Middle frontal gyrus (tissue), 1 donor: ENCODE data around the gene AHRR.
"Not testable (repeated sequence)": the region's sequence is repeated elsewhere in the genome, so short reads cannot be mapped to it uniquely, and the experiment has no call there.

Experiments
- DNase-seq: peaks from one replicate; pipeline ENCODE4 v3.0.0-alpha.2; 2015; ENCODE audit warnings: low spot score; ENCODE audit errors: extremely low spot score

The AHRR gene

DNA sequence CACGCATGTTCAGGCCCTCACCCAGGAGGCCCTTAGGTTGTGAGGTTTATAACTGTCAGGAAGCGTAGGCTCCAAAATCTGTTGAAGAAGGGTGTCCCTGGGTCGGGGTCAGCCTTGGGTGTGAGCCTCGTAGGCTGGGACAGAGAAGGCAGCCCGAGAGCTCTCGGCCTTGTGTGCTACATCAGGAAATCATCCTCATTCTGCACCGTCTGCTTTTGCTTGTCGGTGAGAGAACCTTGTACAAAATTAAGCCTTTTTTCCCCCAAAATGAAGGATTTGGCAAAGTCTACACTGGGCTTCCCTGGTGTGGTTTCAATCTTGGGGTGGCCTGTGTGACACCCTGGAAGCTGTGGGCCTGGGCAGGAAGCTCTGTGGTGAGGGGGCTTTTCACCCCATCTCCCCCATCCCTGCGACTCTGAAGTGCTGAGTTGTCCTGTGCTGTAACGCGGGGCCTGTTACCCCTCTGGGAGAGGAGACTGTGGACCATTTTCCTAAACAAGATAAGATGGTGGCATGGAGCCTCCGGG lies 55.3 kb downstream of the AHRR start:
- no peak for DNase-seq

DNA sequence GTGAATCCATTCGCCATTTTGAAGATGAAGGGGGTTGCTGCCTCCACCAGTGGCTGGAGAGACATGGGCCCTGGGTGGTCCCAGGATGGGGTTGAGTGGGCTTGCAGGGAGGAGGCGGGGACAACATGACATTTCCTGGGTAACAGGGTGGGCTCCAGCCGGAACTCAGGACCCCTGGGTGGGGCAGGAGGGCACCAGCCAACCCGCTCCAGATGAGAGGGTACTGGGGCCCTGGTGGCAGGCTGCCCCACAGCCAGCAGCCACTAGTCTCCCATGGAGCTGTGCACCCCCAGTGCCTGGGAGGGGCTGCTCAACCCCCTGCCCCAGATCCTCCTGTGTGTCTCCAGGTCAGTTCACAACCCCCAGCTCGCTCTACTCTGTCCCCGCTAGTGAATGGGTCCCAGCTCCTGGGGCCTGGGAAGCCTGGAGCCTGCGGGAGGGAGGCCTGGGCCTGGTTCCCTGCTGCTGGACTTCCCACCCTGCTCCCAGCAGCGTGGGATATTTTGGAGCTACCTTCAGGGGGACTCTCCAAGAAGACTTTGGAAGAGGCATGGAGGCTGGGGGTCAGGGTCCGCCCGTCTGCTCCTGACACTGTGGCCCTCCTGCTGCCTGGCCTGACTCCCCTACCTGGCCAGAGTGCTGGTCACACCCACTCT lies 55.9 kb downstream of the AHRR start:
- DNase-seq: no peak

DNA sequence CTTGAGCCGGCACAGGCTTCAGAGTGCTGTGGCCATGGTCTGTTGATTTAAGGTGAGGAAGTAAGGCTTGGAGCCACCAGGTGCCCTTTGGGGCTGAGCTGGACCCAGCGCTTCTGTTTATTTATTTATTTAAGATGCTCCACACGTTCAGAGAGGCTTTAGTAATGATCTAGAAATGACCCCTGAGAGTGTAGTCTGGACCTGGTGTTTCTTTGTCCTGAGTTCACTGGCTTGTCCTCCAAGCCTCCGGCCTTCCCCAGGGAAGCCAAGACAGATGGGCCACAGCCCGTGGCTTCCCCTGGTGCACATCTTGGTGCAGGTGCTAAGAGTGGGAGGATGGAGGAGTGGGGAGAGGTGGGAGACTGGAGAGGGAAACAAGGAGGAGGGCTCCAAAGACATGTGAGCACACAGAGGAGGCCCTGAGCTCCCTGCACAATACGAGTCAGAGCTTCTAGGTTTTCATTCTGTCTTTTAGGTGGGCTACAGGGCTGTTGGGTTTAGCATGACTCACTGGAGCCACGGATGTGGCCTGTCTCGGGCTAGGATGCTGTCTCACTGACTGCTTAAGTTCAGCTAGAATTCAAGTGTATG lies 56.9 kb downstream of the AHRR start:
- no peak for DNase-seq

DNA sequence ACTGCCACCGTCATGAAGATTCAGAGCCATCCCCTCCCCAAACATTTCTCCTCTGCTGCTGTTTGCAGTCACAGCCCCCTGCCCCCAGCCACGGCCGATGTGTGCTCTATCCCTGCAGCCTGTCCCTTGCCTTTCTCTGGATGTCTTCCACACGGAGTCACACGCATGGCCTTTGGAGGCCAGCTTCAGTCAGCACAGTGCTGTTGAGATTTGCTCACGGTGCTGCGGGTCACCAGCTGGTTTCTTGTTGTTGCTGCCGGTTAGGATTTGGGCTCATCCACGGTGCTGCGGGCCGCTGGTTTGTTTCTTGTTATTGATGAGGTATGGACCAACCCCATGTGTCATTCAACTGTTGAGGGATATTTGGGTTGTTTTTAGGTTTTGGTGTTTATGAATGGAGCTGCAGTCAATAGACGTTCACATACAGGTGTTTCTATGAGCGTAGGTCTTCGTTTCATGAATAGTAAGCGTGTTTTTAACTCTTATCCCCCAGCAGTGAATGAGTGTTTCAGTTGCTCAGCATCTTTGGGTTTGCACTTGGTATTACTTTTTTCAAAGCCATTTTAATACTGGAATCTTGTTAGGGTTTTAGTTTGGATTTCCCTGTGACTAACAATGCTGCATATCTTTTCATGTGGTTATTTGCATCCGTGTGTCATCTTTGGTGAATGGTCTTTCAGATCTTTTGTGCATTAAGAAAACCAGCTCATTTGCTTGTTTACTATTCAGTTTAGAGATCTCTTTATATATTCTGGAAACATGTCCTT lies 57.6 kb downstream of the AHRR start:
- DNase-seq: no peak

DNA sequence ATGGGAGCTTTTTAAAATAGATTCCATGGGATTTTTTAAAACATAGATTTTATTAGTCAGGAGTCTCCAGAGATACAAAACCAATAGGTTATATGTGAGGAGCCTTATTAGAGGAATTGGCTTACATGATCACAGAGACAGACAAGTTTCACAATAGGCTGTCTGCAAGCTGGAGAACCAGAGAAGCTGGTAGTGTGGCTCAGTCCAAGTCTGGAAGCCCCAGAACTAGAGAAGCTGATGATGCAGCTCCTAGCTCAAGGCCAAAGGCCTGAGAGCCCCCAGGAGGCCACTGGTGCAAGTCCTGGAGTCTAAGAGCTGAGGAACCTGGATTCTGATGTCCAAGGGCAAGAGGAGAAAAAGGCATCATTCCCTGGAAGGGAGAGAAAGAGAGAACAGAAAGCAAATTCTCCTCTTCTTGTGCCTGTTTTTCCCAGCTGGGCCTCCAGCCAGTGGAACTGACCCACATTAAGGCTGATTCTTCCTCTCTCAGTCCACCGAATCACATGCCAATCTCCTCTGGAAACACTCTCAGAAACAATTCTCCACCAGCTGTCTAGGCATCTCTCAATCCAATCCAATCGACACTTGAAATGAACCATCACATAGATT lies 59.3 kb downstream of the AHRR start:
- DNase-seq: no peak

DNA sequence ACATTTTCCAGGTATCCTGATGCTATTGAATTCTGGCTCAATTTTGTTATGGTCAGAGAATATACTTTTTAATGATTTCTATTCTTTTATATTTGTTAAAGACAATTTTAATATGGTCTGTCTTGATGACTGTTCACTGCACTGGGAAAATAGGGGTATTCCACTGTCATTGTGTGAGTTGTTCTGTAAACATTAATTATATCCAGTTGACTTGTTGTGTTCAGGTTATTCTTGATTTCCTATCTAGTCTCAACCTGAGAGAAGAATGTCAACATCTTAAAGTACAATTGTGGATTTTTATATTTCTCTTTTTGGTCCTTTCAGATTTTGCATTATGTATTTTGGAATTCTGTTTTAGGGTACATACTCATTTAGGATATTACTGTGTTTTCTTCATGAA lies 61.6 kb downstream of the AHRR start:
- no peak for DNase-seq

DNA sequence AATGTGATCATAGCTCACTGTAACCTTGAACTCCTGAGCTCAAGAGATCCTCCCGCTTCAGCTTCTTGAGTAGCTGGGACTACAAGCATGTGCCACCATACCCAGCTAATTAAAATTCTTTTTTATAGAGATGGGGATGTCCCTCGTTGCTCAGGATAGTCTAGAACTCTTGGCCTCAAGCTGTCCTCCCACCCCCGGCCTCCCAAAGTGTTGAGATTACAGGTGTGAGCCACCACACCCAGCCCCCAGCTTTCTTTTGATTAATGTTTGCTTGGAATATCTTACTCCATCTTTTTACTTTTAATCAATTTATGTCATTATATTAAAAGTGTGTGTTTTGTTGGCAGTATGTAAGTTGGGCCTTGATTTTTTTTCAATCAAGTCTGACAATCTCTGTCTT lies 62.1 kb downstream of the AHRR start:
- no peak for DNase-seq

DNA sequence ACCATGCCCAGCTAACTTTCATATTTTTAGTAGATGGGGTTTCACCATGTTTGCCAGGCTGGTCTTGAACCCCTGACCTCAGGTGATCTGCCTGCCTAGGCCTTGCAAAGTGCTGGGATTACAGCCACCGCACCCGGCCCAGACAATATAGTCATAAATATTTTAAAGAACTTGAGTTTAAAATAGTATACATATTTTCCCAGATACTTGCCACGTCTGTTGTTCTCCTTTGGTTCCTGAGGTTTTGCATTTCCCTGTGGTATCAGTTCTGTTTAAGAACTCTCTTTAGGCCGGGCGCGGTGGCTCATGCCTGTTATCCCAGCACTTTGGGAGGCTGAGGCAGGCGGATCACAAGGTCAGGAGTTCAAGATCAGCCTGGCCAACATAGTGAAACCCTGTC lies 63.1 kb downstream of the AHRR start:
- DNase-seq: not testable (repeated sequence)

DNA sequence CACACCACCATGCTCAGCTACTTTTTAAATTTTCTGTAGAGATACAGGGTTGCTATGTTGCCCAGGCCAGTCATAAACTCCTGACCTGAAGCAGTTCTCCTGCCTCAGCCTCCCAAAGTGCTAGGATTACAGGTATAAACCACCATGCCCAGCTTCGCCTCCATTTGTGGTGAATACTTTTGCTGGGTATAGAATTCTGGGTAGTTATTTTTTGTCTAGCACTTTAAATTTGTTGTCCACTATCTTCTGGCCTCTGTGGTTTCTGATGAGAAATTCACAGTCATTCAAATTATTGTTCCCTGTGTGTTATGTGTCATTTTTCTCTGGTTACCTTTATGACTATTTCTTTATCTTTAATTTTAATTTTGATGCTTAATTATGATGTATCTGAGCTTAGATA lies 63.8 kb downstream of the AHRR start:
- DNase-seq: no peak

DNA sequence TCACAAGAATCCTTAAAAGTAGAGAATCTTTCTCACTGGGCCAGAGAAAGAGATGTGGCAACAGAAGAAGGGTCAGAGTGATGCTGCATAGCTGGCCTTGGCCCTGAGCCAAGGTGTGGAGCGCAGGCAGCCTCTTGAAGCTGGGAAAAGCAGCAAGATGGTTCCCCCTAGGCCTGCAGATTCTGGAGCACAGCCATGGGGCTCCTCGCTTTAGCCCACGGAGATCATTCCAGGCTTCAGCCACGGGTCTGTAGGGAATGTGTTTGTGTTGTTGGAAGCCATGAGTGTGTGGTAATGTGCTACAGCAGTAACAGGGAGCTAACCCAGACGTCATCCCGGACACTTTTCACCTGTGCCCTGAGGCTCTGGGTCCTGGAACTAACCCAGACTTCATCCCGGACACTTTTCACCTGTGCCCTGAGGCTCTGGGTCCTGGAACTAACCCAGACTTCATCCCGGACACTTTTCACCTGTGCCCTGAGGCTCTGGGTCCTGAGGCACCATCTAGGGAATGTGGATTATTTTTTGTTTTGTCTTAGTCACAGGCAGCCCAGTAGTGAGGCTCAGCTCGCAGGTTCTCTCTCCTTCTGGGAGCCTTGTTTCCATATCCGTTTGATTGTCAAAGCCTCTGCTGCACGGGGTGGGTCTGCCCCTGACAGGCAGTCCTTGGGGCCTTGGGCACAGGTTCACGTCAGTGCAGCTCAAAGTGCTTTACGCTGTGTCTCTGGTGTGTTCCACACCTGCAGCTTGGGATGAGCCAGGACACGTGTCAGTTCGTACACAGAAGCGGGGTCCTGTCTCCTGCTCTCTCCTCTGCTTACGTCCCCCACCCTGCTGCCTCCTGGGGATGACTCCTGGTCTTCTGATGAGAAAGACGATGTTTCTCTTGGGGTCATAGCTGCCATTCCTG lies 65.2 kb downstream of the AHRR start:
- no peak for DNase-seq

DNA sequence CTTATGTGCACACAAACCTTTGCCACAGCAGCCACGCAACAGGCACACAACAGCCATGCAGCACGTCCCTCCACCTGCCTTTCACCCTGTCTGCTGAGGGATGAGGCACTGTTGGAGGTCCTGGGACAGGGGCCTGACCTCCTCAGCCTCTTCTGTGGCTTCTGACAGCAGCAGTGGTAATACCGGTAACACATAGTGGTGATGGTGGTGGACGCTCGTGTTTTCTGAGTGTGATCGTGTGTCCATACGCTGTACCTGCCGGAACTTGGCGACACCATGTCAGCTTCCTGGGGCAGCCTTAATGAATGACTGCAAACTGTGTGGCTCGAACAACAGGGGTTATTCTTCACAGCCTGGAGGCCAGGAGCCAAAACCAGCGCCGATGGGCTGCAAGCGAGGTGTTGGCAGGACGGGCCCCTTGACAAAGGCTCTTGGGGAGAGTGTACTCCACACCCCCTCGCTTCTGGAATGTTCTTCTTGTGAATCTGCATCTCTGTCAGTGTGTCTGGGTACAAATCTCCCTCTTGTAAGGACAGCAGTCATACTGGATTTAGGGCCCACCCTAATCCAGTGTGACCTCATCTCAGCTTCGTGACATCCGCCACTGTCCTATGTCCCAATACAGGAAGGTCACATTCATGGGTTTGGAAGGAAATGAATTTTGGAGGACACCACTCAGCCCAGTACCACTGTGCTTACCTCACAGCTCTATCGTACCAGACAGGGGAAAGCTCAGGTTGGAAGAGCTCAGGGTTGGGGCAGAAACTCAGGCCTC lies 66.2 kb downstream of the AHRR start:
- DNase-seq: no peak

DNA sequence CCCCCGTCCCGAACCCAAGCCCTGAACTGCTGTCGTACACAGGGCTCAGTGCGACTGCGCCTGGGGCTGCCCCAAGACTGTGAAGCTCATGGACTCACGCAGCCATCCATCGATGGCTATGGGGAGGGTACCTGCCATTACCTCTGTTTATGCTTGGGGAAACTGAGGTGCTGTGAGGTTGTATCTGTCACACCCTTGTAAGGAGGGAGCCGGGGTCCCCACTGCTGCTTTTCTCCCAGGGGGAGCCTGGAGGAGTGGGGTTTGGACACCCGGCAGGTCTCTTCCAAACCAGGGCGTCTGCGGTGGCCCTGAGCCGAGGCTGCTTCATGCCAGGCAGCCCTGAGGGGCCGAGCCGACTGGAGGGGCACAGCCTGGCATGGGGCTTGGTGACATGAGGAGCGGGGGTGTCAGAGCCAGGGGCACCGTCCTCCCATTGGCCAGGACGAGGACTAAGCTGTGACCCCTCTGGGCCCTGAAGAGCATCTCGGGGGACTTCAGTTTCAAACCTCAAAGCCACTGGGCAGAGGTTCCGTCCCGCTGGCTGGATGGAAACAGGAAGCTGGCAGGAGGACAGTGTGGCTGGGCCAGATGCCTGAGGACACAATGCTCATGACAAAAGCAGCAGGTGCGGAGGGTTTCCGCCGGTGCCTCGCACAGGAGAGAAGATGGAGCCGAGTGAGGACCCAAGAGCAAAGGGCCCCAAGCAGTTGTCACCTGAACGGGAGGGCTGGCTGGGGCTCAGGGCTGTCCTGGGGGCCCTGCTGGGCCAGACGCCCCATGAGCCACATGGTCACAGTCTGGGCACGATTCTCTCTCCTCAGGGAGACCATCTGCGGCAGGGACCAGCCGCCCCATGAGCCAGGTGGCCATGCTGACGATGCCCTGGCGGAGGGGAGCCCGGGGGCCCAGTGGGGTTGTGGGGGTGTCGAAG lies 67.0 kb downstream of the AHRR start:
- DNase-seq: no peak

DNA sequence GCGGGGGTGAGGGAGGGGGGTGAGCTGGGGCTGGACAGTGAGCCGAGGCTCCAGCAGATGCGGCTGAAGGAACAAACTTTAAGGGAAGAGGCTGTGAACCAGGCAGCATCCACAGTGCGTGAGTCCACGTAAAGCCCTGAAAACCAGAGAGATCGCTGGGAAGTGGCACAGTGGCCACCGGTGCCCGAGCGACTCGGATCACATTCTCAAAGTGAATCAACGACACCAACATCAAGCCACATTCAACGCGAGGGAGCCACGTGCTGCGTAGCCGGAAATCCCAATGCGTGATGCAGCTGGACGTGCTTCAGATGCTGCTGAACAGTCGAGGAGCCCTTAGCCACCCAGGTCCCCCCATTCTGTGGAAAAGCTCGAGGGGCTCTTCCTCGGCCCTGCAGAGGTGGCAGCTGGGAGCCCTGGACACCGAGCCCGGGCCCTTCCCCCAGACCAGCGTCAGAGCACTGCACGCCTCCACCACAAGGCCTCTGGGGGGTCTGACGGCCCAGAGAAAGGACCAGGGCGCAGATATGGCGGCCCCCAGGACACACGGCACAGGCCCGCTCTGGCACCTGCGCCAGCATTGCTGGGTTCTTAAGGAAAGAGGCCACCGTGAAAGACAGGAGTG lies 67.8 kb downstream of the AHRR start:
- no peak for DNase-seq

DNA sequence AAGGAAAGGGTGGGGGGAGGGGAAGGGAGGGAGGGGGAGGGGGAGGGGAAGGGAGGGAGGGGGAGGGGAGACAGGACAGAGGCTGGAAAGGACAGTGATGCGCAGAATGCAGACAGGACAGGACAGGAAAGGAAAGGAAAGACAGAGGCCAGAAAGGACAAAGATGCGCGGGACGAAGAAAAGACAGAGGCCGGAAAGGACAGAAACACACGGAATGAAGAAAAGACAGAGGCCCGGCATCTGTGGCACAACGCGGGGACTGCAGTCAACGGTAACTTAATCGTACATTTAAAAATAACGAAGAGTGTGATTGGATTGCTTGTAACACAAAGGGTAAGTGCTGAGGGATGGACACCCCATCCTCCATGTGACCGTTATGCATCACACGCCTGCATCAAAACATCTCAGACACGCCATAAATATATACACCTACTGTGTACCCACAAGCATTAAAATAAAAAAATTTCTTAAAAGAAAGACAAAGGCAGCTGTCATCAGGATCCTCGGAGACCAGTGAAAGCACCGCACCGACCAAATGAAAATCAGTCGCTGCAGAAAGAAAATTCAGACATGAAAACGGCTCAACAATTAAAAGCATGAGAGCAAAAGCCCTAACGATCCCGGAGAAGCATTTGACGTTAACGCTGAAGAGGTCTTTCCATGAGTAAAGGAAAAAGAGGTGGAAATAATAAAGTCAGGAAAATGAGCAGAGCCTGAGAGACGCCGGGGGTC lies 68.5 kb downstream of the AHRR start:
- DNase-seq: no peak

DNA sequence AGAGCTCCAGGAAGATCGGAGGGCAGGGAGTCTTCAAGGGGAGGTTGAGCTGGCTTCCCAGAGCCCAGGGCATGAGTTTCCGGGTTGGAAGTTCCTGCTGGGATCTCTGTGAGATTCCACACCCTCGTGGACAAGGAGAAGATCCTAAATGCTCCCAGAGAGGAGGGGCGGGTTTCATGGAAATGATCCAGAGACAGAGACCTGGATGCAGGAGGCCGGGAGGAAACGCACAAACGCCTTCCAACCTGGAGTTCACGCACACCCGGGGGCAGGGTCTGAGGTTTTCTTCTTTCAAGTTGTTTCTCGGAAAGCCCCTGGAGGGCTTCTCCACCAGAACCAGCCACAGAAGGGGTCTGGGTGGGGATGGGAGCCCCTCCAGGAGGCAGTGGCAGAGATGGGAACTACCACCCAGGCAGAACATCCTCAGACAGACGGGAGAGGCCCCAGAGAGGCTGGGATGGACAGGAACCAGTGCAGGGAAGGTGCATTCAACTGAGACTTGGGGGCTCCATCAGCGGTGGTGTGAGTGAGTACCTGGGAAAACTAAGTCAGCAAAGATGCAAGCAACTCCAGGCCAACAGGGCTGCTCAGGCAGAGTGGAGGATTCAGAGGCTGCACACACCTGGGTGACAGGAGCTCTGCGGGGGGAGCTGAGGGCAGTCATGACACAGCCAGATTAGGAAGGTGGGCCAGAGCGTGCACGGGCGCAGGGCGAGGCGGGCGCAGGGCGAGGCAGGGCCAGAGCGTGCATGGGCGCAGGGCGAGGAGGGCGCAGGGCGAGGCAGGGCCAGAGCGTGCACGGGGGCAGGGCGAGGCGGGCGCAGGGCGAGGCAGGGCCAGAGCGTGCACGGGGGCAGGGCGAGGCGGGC lies 69.3 kb downstream of the AHRR start:
- no peak for DNase-seq

DNA sequence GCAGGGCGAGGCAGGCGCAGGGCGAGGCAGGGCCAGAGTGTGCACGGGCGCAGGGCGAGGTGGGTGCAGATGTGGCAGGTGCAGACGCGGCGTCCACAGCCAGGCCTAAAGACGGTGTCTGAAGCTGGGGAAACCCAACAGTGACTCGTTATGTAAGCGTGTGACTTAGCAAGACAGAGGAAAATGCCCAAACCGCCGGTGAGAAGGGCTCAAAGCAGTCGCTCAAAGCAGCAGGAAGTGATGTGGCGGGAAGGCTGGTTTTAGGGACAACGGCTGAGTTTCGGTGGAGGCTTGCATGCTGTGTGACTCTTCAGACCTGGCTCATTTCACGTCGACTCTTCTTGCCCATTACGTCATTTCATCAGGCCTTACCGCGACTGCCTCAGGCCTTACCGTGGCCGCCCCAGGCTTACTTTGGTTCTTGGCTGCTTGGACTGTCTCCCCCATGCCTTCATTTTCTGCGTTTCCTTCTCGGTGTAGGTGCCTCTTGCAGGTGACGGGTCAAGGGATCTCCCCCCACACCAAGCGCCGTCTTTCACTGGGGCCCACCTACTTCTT lies 71.0 kb downstream of the AHRR start:
- no peak for DNase-seq

DNA sequence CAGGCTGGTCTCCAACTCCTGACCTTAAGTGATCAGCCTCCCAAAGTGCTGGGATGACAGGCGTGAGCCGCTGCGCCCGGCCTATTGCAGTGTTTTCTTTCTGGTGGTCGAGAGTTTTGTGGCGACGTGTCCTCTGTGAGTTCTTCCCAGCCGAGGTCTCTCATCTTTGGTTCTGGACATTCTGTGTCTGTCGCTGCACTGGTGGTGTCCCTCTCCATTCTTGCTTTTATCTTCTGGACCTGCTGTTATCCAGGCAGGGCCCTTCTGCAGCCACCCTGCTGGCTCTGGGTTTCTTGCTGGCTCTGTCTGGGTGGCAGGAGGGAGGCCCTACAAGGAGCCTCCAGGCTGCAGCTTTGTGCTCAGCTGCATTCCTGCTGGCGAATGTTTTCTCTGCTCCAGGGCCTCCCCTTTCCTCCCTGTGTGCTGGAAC lies 72.3 kb downstream of the AHRR start:
- no peak for DNase-seq
